ENCODE data around the gene ZFPM1. TPM values are rescaled to one million over a fixed set of nuclear protein-coding genes. Genes with fewer than 3 reads are reported as not detected.

ZFPM1 gene
- total RNA-seq, 1 donor from 2014 or later: 0.79 TPM

DNA sequence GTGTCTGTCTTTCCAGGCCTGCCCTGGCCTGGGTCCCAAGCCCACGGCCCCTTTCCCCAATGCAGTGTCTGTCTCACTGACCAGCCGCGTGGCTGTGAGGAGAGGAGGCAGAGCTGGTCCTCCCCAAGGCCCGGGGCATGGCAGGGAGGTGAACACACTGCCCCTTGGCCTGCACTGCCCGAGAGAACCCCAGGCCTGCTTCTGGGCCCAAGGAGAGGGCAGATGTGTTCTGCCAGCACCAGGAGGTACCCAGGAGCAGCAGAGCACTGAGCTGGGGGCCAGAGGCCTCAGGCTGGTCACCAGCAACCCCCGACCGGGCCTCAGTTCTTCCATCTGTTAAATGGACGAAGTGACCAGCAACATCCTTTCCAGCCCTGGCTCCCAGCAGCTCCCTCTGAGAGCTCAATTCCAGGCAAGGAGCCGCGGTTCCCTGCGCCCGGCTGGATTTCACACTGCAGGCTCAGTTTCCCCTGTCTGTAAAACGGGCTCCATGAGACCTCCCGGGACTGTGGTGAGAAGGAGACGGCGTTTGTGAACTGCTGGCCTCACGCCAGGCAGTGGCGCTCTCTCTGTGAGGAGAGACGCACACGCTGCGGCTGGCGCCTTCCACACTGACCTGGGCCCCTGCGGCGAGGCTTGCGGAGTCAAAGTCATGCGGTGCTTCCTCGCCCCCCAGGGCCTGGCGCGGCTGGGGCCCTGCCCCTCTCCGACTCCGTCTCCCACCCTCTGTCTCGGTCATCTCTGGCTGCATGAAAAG is 8.1 kb upstream of the ZFPM1 start:
- FAIRE-seq (no peak), DNase-seq (ENCODE audit: low read depth) (no peak)
- Histone ChIP-seq H3K4me3 (ENCODE audit: low read depth, low read length) (no peak overlapping the region), H3K36me3 (ENCODE audit: control insufficient read depth, insufficient read depth, low read length) (no peaks in the 10 kb centered on the region), H3K27me3 (ENCODE audit: control insufficient read depth, insufficient read depth, low read length) (peaks cover 3% of the 10 kb centered on the region)
- TF ChIP-seq, protein P1, sequence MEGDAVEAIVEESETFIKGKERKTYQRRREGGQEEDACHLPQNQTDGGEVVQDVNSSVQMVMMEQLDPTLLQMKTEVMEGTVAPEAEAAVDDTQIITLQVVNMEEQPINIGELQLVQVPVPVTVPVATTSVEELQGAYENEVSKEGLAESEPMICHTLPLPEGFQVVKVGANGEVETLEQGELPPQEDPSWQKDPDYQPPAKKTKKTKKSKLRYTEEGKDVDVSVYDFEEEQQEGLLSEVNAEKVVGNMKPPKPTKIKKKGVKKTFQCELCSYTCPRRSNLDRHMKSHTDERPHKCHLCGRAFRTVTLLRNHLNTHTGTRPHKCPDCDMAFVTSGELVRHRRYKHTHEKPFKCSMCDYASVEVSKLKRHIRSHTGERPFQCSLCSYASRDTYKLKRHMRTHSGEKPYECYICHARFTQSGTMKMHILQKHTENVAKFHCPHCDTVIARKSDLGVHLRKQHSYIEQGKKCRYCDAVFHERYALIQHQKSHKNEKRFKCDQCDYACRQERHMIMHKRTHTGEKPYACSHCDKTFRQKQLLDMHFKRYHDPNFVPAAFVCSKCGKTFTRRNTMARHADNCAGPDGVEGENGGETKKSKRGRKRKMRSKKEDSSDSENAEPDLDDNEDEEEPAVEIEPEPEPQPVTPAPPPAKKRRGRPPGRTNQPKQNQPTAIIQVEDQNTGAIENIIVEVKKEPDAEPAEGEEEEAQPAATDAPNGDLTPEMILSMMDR (IDR thresholded peaks at IDR 0.05; ENCODE audit: insufficient read depth, low read length, severe bottlenecking): no peak

DNA sequence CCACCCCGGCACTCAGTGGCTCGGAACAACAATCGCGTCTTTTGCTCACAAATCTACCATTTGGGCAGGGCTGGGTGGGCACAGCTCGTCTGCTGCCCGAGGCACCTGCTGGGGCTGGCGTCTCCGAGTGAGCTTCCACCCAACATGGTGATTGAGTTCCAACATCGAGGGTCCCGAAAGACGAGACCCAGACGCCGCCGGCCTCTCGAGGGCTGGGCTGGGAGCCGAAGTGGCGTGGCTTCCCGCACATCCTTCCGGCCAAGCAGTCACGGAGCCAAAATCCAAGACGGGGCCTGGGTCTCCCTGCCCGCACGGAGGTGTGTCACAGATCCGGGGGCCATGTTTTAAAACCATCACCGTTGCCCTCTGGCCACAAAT is 7.5 kb upstream of the ZFPM1 start:
- Histone ChIP-seq H3K36me3 (ENCODE audit: control insufficient read depth, insufficient read depth, low read length) (no peaks in the 10 kb centered on the region), H3K27me3 (ENCODE audit: control insufficient read depth, insufficient read depth, low read length) (peaks cover 3% of the 10 kb centered on the region), H3K4me3 (ENCODE audit: low read depth, low read length) (no peak overlapping the region)
- TF ChIP-seq, protein P1 (IDR thresholded peaks at IDR 0.05; ENCODE audit: insufficient read depth, low read length, severe bottlenecking): no peak
- DNase-seq (ENCODE audit: low read depth): no peak
- no peak for FAIRE-seq

DNA sequence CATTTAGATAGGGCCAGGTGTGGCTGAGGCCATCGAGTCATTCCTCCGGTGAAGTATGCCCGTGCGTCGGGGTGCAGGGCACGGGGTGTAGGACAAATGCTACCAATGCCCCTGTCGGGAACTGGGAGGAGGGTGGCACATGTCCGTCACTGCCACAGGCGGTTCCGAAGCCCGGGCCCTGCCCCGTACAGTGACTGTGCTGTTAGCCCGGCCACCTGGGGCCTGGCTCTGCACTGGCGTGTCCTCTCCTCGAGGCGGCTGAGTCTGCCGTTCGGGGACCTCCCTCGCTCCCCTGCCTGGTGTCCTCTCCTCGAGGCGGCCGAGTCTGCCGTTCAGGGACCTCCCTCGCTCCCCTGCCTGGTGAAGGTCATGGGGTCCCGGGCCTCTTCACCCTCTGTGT is 7.0 kb upstream of the ZFPM1 start:
- no peak overlapping the region for H3K4me3 ChIP-seq (ENCODE audit: low read depth, low read length)
- FAIRE-seq (no peak), DNase-seq (ENCODE audit: low read depth) (no peak)
- TF ChIP-seq, protein P1 (IDR thresholded peaks at IDR 0.05; ENCODE audit: insufficient read depth, low read length, severe bottlenecking): no peak
- H3K27me3 ChIP-seq (ENCODE audit: control insufficient read depth, insufficient read depth, low read length): peaks cover 3% of the 10 kb centered on the region
- no peaks in the 10 kb centered on the region for H3K36me3 ChIP-seq (ENCODE audit: control insufficient read depth, insufficient read depth, low read length)

DNA sequence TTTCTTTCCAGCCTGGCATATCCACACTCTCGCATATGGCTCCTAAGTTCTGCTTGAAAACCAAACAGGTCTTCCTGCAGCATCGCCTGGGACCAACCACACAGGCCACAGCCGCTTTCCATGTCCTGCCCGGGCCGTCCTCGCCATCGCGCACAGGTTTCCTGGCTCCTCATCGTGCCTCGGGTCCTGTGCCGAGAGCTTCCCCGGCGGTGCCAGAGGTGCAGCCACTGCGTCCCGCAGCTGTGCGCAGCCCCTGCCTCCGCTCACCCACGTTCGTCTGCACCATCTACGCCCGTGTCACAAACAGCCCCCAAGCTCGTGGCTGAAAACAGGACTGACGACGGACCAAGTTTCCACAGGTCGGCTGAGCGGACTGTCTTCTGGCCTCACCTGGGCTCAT is 6.3 kb upstream of the ZFPM1 start:
- peaks cover 3% of the 10 kb centered on the region for H3K27me3 ChIP-seq (ENCODE audit: control insufficient read depth, insufficient read depth, low read length)
- H3K36me3 ChIP-seq (ENCODE audit: control insufficient read depth, insufficient read depth, low read length): no peaks in the 10 kb centered on the region
- FAIRE-seq (no peak), DNase-seq (ENCODE audit: low read depth) (no peak)
- TF ChIP-seq, protein P1 (IDR thresholded peaks at IDR 0.05; ENCODE audit: insufficient read depth, low read length, severe bottlenecking): no peak
- no peak overlapping the region for H3K4me3 ChIP-seq (ENCODE audit: low read depth, low read length)

DNA sequence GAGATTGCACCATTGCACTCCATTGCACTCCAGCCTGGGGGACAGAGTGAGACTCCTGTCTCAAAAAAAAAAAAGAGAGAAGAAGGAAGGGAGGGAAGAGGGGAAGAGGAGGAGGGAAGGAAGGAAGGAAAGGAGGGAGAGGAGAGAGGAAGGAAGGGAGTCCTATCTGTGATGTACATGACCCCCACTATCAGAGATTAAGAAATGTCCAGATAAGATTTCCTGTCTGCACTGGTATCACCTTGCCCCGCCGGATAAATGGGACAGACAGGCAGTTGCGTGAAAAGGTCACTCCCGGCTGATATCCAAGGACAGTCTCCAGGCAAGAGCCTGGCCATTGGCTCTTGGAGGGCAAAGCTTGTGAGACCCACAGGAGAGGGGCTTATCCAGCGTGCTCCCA is 5.2 kb upstream of the ZFPM1 start:
- peaks cover 3% of the 10 kb centered on the region for H3K27me3 ChIP-seq (ENCODE audit: control insufficient read depth, insufficient read depth, low read length)
- no peak overlapping the region for H3K4me3 ChIP-seq (ENCODE audit: low read depth, low read length)
- TF ChIP-seq, protein P1 (IDR thresholded peaks at IDR 0.05; ENCODE audit: insufficient read depth, low read length, severe bottlenecking): no peak
- FAIRE-seq (no peak), DNase-seq (ENCODE audit: low read depth) (no peak)
- H3K36me3 ChIP-seq (ENCODE audit: control insufficient read depth, insufficient read depth, low read length): no peaks in the 10 kb centered on the region

Data from bronchial epithelial cell (primary cell).